GM19438 (cell line): ENCODE data around the gene ADO.
"Not testable (repeated sequence)": the region's sequence is repeated elsewhere in the genome, so short reads cannot be mapped to it uniquely, and the experiment has no call there.

Source experiments
- ATAC-seq: cut with Tn5 transposase; IDR thresholded peaks from one replicate; pipeline ENCODE4 v1.9.1; 2021; ENCODE audit warnings: low read depth; ENCODE audit not compliant: unreplicated experiment

ADO gene

DNA sequence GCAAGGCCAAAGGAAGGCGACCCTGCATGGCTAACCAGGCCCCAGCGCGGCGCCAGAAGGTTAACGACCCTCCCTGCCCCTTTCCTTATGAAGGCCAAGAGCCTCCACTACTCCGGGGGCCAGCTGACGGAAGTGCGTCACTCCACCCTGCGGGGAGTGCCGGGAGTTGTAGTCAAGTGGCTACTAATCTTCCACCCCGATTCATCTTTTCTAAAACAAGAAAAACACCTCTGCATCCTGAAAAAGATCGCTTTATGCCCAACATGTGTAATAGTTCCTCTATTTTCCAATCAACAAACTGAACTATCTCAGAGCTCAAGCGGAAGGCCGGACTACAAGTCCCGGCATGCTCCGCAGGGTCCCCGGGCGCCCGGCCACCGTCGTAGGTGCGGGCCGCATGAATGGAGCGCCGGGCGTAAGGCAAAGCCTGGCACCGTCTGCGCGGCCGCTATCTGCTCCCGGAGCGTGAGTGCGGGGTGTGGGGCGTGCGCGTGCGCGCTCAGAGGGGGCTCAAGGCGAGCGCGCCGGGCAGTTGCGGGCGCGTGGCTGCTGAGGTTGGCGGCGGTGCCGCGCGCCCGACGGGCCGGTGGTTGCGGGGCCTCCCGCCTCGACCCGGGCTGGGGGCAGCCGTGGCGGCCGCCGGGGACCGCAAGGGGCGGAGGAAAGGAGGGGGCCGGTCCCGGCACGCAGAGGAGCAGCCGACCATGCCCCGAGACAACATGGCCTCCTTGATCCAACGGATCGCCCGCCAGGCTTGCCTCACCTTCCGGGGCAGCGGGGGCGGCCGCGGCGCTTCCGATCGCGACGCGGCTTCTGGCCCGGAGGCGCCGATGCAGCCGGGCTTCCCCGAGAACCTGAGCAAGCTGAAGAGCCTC lies at the start of gene ADO:
Gene ADO (plus strand): TSS at position 365 of the 875 bp plus-strand sequence. CDS start 340 bp downstream, at position 705.
- peak; percentile 82 for ATAC-seq

DNA sequence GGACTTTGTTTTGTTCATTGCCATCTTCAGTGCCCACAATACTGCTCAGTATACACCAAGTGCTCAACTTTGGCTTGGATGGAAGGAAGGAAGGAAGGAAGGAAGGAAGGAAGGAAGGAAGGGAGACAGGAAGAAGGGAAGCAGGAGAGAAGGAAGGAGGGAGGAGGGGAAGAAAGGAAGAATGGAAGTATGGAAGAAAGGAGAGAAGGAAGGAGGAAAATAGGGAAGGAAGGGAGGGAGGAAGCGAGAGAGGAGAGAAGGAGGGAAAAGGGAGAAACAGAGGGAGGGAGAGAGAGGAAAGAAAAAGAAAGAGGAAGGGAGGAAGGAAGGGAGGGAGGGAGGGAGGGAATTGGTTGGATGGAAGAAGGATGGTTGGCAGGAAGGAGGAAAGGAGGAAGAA lies 49.6 kb upstream of the ADO start:
- no peak for ATAC-seq

DNA sequence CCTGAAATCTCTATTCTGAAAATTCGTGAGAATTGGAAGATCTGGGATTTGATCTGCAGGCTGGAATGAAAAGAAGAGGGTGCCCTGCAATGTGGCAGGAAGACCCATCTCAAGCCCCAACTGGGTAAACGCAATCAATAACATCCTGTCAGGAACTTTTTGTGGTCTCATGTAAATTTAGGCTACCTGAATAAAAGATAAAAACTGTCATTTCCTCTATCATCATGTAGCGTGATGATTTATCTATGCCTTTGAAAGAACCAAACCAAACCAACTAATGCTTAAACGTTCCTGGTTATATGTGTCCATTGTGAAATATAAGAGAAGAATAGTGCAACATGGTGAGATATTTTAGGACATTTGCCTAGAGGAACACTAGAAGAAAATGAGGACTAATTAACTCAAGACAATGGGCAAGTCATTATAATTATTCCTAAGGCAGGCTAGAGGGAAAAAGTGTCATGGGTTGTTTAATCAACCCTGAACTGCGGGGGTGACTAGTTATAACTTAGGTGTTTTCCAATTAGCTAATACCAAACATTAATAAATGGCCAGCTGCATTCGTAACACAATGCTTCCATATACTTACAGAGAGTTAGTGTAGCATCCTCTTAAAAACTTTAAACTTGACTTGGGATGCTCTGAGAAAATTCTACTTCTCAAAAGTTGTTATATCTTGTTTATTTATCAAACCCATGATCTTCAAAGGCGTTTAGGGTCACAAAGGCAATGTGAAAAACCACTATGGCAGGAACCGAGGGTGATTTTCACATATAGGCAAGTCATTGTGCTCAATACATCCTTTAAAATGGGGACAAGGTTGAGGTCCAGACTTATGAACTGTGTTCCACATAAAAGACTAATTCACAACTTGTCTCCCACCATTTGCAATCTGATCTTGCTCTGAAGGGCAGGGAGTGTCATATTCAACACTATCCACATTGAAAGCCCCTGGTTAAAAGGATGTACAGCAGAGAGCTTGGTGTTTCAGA lies 48.6 kb upstream of the ADO start:
- ATAC-seq = no peak

DNA sequence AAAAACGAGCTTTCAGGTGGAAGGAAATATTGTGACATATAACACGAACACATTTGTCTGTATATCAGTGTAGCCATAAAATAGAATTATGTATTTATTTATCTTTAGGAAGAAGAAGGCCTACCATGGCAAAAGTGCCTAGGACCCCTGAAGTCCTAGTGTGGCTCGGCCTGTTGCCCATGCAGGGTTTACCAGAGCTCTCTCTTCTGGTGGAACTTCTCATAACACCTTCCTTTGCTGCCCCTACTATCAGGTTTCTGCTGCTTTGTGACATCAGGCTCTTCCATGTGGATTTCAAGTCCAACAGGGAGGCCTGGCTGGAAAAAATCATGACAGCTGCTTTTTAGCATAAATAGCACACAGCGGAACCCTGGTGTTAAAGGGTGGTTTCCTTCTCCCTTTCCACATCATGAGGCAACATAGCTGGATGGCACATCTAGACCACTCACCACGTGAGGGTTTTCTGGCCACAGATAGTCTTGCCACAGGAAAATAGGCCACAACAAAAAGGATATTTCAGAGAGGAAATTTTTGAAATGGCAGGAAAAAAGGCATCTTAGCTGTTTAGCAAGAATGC lies 44.8 kb upstream of the ADO start:
- no peak for ATAC-seq

DNA sequence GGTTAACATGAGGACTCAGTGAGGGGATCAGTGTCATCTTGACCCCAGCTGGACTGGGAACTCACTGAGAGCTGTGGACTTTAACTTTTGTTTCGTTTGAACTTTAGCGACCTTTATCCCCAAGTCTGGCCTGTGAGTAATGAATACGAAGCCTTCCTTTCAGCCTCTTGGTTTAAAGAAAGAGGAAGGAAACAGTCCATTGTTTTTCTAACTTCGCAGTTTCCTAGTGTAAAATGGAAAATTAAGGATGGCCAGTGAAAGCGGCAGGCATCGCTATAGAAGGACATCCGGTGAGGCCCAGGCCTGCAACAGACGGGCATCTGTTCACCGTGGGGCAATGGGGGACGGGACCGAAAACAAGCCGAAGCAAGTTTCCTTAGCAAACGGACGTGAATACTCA lies 44.1 kb upstream of the ADO start:
- no peak for ATAC-seq

DNA sequence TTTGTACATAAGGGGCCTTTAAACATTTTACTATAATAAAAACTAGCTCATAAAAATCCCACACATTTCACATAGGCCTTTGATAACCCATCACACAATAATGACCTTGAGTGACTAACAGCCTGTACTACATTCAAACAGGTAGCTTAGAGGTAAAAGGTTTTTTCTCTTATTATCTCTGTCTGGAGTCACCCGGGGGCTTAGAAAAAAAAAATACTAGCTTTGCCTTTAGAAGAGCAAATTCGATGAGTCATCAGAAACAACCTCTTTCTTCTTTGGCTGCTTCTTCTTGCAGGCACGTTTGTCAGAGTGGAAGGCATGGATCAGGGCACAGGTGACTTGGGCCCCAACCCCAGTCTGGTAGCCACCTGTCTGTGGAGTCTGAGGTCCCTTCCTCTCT lies 43.4 kb upstream of the ADO start:
- no peak for ATAC-seq

DNA sequence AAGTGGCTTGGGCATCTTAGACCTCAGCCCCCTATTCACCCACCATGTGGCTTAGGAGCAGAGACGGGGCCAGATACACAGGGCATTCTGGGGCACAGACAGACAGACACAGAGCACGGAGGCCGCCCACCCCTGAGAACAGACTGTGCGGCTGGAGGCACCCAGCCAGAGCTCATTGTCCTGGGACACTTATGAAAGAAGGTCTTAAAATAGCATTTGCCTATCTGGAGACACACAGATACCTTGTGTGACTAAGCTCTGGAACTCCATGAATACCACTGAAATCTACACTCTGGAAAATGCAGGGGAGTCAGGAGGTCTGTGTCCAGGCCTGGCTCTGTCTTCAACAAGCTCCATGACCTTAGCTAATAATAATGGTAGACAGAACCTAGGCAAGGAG lies 41.4 kb upstream of the ADO start:
- ATAC-seq = no peak

DNA sequence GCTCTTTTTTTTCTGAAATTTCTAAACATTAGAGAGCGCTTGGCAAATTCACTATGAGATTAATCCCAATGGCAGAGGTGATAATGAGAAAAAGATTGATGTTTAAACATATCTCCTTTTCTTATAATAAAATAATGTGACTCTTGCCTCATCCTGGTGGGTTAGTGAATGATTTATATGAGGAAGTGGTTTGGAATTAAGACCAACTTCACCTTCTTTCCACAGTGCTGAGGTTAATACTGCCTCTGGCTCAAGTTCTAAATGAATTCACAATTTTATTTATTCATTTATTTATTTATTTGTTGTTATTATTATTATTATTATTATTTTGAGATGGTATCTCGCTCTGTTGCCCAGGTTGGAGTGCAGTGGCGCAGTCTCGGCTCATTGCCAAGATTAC lies 40.5 kb upstream of the ADO start:
- ATAC-seq = no peak

DNA sequence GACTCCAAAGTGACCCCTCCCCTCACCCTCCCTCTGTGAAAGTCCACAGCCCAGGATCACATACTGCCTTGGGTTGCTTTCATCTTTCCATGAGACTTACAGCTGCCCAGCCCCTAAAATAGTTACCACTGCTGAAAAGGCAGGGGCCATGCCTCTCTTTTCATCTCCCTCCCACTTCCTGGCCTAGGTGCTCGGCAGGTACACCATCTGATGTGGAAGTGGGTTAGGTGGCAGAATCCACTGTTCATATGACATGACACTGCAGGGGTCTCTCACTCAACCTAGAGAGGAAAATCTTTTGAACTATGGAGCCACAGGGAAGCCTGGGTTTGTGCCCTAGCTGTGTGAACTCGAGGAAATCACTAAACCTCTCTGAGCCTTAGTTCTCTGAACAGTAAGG lies 38.8 kb upstream of the ADO start:
- ATAC-seq = no peak

DNA sequence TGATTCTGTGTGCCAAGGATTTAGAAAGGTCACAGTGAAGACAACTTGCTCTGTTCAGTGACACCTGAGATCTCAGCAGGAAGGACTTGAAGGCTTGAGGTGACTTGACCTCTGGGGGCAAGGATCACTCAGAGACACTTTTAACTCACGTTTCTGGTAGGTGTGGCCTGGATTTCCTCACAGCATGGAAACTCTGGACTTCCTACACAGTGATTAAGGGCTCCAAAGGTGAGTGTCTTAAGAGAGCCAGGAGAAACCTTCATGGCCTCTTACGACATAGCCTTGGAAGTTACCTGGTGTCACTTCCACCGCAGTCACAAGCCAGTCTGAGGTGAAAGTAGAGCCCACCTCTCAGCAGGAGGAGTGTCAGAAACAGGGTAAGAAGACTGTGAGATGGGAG lies 38.1 kb upstream of the ADO start:
- ATAC-seq = no peak

DNA sequence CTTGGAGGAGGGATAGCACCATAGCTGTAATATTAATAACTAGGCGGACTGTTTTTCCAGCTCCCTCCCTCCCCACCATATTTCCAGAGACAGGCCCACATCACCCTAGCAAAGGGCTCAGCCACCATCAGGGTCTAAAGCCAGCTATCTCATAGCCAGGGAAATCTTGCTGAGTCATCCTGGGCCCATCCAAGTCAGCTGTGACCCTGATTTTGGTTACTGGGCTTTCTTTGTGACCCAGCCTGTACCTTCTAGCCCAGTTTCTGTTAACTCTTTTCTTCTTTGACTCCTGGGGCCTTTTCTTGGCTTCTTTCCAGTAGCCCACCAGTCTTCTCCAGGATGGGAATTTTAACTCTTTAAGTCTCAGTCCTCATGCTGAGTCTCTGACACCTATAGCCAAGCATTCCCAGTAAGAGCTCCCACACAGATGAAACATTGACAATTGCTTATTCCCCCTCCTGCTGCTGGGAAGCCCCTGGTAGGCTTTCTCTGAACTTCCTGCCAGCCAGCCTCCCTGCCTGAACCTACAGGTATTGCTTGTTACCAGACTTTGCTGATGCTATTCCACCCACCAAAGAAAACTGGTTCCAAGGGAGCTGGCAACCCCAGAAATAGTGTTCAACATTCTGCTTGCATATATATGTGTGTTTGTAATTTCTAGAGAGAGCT lies 34.8 kb upstream of the ADO start:
- ATAC-seq = no peak

DNA sequence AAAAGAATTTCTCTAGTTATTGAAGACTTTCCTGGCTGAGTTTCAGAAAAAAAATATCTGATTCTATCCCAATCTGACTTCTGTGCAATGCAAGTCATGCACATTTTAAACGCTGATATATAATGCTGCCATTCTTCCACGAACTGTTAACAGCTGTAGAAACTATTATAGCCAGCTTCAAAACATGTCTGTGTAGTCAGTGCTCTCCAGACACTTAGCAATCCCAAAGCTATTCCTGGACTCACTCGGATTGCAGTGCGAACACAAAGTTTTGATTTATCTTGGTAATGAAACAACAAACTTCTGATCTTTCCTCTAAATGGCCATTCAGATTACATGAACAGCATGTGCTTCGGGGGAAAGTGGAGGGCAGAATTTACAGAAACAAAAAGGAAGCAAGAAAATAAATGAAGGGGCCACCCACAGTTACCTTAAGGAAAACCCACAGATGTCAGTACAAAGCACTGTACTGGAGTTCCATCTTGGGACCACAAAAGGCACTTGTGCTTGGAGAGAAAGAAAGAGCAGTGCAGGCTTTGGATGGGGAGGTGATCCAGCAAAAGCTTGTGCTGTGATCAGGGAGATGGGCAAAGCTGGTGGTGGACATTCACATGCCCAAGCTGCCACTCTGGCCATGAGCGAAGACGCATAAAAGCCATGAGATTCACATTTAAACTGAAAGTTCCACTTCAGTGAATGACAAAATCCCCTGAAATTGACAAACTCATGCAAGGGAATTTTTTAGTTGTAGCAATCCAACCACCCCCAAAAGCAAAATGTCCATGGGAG lies 32.1 kb upstream of the ADO start:
- ATAC-seq = no peak

DNA sequence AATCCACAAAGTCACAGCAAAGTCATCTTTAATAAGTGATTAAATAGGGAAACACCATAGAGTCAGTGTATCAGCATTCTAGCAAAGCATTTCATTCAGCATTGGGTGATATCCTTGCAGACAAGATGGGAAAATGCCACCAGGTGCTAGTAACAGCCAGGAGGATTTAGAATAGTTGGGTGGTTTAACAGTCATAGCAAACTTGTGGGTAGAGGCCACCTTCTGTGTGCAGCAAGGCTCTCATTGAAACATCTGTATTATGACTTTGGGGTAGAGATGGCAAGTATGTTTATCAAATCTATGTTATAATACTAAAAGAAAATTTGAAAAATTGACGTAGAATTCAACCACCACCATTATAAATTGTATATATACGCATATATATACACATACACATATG lies 26.4 kb upstream of the ADO start:
- ATAC-seq = no peak

DNA sequence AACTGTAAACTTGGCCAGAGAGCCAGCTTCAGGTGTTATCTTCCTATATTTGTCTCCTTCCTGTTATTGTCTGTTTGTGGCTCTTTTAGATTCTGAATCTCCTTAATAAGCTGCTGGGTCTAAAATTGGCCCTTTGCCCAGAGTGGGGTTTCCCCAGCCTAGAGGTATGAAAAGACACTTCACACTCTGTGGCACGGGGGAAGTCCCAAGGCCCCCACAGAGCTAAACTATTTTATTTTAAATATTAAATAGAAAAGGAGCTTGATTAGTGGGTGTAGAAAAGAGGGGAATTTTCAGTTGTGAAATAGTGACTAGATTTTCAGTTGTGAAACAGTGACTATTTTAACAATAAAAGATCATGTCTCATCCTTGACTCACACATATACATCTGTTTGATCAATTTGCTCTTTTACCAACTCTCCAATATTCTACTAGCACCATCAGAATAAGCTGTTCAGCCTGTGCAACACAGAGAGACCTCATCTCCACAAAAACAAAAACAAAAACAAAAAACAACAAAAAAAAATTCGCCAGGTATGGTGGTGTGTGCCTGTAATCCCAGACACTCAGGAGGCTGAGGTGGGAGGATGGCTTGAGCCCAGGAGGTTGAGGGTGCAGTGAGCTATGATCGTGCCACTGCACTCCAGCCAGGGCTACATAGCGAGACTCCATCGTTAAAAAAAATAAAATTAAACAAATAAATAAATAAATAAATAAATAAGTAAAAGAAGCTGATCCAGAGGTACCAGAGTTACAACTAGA lies 24.9 kb upstream of the ADO start:
- peak; percentile 97 for ATAC-seq

DNA sequence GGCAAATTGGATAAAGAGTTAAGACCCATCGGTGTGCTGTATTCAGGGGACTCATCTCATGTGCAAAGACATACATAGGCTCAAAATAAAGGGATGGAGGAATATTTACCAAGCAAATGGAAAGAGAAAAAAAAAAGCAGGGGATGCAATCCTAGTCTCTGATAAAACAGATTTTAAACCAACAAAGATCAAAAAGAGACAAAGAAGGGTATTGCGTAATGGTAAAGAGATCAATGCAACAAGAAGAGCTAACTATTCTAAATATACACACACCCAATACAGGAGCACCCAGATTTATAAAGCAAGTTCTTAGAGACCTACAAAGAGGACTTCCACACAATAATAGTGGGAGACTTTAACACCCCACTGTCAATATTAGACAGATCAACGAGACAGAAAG lies 20.0 kb upstream of the ADO start:
- ATAC-seq = not testable (repeated sequence)

DNA sequence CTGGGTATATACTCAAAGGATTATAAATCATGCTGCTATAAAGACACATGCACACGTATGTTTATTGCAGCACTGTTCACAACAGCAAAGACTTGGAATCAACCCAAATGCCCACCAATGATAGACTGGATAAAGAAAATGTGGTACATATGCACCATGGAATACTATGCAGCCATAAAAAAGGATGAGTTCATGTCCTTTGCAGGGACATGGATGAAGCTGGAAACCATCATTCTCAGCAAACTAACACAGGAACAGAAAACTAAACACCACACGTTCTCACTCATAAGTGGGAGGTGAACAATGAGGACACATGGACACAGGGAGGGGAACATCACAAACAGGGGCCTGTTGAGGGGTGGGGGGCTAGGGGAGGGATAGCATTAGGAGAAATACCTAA lies 16.2 kb upstream of the ADO start:
- ATAC-seq = not testable (repeated sequence)

DNA sequence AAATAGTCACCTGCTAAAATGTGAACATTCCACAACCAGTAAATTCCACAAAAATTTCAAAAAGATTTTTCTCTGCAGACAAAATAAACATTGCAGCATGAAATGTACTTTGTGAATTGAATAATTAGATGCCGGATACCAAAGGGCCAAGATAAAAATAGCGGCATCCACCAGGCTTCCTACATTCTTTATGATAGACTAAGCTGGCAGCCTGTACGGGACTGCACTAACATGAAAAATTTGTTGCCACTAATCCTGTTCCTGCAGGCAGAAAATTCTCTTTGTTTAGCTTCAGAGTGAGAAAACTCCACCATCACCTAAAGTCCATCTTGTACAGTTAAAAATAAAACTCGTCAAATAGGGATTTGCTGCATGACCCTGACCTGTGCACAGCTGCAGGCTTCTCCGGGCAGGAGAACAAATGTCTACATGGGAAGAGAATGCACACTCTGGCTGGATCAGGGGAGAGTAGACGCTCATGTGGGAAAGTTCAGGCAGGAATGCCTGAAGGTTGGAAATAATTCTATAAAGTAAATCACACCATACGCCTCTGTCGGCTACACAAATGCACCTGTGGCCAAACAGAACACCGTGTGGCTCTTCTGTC lies 15.6 kb upstream of the ADO start:
- no peak for ATAC-seq

DNA sequence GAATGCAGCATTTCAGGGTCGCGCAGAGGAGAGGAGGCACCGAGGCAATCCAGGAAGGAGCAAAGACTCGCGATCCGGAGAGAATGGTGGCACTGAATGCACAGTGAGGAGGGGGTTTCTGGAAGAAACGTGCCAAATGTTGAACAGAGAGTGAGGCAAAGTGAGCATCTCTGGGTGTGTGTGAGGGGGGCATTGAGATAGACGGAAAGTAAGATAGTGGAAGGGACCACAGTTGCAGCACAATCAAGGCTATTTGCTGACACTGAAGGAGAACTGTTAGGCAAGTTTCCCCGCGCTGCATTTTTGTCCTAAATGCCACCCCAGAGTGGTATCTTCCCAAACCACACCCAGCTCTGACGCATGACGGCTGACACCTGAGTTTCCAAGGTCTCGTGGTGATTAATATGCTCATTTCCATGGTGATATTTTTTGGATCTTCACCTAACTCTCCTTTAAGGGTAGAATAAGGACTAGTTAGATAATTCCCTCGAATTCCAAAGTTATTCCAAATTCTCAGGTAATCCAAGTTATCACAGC lies 14.4 kb upstream of the ADO start:
- ATAC-seq = no peak
